SKM-1 treated with dmso at 0.1 percent for 144 hours (cell line): ENCODE data around the gene SMIM13.

ENCODE experiments used
- DNase-seq: peaks from one replicate; lab custom pipeline; 2025; ENCODE audit not compliant: unreplicated experiment; lab: John Stamatoyannopoulos, UW

SMIM13 gene

GRCh38 chr6:11152581-11152980, 58.9 kb downstream of the SMIM13 start:
- DNase-seq, result no peak

GRCh38 chr6:11153447-11153846, 59.8 kb downstream of the SMIM13 start:
- DNase-seq, result no peak

- DNase-seq, result no peak
Measured at GRCh38 chr6:11155589-11155988, 62.0 kb downstream of the SMIM13 start.

- no peak for DNase-seq
Measured at GRCh38 chr6:11160199-11160598, 66.6 kb downstream of the SMIM13 start.

GRCh38 chr6:11161031-11161956, 67.7 kb downstream of the SMIM13 start:
- DNase-seq, result no peak

- no peak for DNase-seq
Measured at GRCh38 chr6:11162262-11162661, 68.6 kb downstream of the SMIM13 start.

GRCh38 chr6:11163932-11164331, 70.3 kb downstream of the SMIM13 start:
- DNase-seq, result no peak

- DNase-seq, result no peak
Measured at GRCh38 chr6:11164717-11165646, 71.3 kb downstream of the SMIM13 start.

GRCh38 chr6:11166948-11167347, 73.3 kb downstream of the SMIM13 start:
- DNase-seq, result no peak

- DNase-seq, result no peak
Measured at GRCh38 chr6:11168091-11168635, 74.5 kb downstream of the SMIM13 start.

- no peak for DNase-seq
Measured at GRCh38 chr6:11171952-11172351, 78.3 kb downstream of the SMIM13 start.

- peak; percentile 28 for DNase-seq
Measured at GRCh38 chr6:11172501-11173327, 79.1 kb downstream of the SMIM13 start.

- no peak for DNase-seq
Measured at GRCh38 chr6:11174242-11174611, 80.6 kb downstream of the SMIM13 start.

GRCh38 chr6:11177271-11177670, 83.6 kb downstream of the SMIM13 start:
- no peak for DNase-seq

GRCh38 chr6:11179088-11179418, 85.4 kb downstream of the SMIM13 start:
- DNase-seq, result no peak

GRCh38 chr6:11179419-11180202, 86.0 kb downstream of the SMIM13 start:
- DNase-seq, result no peak

- DNase-seq, result no peak
Measured at GRCh38 chr6:11181478-11182136, 88.0 kb downstream of the SMIM13 start.

GRCh38 chr6:11183761-11184362, 90.2 kb downstream of the SMIM13 start:
- DNase-seq, result no peak

GRCh38 chr6:11185204-11185842, 91.7 kb downstream of the SMIM13 start:
- no peak for DNase-seq
